ENCODE results near the gene CNDP1.

DNA sequence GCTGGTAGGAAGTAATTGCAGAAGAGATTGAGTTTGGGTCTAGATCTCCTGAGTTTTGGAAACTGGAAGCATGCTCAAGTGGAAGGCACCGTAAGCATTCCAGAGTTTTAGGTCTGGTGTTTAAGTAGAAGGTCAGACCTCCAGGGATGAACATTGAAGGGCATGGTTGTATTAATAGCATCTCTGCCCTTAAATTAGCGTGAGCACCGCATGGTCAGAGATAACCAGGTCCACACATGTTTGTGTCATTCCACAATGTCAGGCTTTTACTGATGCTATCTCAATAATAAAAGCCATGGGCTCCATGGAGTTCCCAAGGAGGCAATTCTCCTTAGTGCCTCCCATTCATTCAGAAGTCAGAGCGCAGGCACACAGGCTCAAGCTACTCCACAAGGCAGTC is 35.1 kb downstream of the CNDP1 start:
- TF ChIP-seq, protein P1, sequence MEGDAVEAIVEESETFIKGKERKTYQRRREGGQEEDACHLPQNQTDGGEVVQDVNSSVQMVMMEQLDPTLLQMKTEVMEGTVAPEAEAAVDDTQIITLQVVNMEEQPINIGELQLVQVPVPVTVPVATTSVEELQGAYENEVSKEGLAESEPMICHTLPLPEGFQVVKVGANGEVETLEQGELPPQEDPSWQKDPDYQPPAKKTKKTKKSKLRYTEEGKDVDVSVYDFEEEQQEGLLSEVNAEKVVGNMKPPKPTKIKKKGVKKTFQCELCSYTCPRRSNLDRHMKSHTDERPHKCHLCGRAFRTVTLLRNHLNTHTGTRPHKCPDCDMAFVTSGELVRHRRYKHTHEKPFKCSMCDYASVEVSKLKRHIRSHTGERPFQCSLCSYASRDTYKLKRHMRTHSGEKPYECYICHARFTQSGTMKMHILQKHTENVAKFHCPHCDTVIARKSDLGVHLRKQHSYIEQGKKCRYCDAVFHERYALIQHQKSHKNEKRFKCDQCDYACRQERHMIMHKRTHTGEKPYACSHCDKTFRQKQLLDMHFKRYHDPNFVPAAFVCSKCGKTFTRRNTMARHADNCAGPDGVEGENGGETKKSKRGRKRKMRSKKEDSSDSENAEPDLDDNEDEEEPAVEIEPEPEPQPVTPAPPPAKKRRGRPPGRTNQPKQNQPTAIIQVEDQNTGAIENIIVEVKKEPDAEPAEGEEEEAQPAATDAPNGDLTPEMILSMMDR (IDR thresholded peaks at IDR 0.05; ENCODE audit: borderline replicate concordance, extremely low read depth, low read length, poor library complexity, severe bottlenecking) = no peak
- no peak for TF ChIP-seq EZH2 (IDR thresholded peaks at IDR 0.05; ENCODE audit: borderline replicate concordance, low read depth, low read length, severe bottlenecking)
